K562 (cell line): ENCODE data around the gene FAM89B. TPM values are rescaled to one million over a fixed set of nuclear protein-coding genes. Genes with fewer than 3 reads are reported as not detected.

Experiments
- E2F1 ChIP-seq: sonication (generic); formaldehyde crosslinking; IDR thresholded peaks from 2 replicates; pipeline ENCODE4 v1.8.1; 2023; ENCODE audit warnings: mild to moderate bottlenecking, missing genetic modification reagents, moderate library complexity
- E2F6 ChIP-seq, 2 experiments: IDR thresholded peaks; 2 replicates each; pipeline ENCODE4 v1.6.1; 2011; ENCODE audit warnings: borderline replicate concordance in 1 of 2, control low read depth in 1 of 2, low read depth in 1 of 2, low read length in 1 of 2, mild to moderate bottlenecking in 1 of 2, mixed read lengths in 1 of 2, moderate library complexity in 1 of 2; ENCODE audit not compliant: insufficient read depth in 1 of 2, insufficient read length in 1 of 2, poor library complexity in 1 of 2, severe bottlenecking in 1 of 2; ENCODE audit errors: extremely low read depth in 1 of 2
- NR4A1 ChIP-seq, 2 experiments: fragments of 250-450 bp in 1 of 2; fragments of 450-650 bp in 1 of 2; sonication (Bioruptor Pico) in 1 of 2; IDR thresholded peaks; 2 replicates each; pipeline versions ENCODE4 v1.4.0 to v1.6.1; 2016 to 2020; ENCODE audit warnings: mild to moderate bottlenecking in 2 of 2, missing compliant biosample characterization in 1 of 2, missing genetic modification characterization in 1 of 2, moderate library complexity in 1 of 2
- RBM34 ChIP-seq: fragments of 200-400 bp; formaldehyde crosslinking; IDR thresholded peaks from 2 replicates; pipeline ENCODE4 v1.6.1; 2018; ENCODE audit warnings: low read length, borderline replicate concordance; ENCODE audit not compliant: insufficient read depth
- TAF7 ChIP-seq: fragments of 450-650 bp; IDR thresholded peaks from 2 replicates; pipeline ENCODE4 v1.6.1; 2016; ENCODE audit warnings: missing genetic modification characterization, missing compliant biosample characterization
- ZBTB40 ChIP-seq, 2 experiments: fragments of 450-650 bp in 1 of 2; sonication (generic) in 1 of 2; formaldehyde crosslinking in 1 of 2; IDR thresholded peaks; 2 replicates each; pipeline versions ENCODE4 v1.7.1 to v1.9.0; 2016 to 2022; ENCODE audit warnings: inconsistent platforms in 1 of 2, mild to moderate bottlenecking in 1 of 2, missing genetic modification reagents in 1 of 2
- ZNF57 ChIP-seq: fragments of 450-650 bp; formaldehyde crosslinking; IDR thresholded peaks from 2 replicates; pipeline ENCODE4 v1.4.0; 2020; ENCODE audit warnings: mild to moderate bottlenecking, moderate library complexity
- polyA plus RNA-seq, 8 experiments: library from polyadenylated mRNA; depleted of rRNA in 4 of 8; stranded (reverse) in 5 of 8; unstranded in 3 of 8; fragments of >200 nt; fragmentation: Nextera tagmentation in 2 of 8; fragmentation: Illumina TruSeq in 1 of 8; extraction: Ambion mirVana in 2 of 8; extraction: Trizol in 1 of 8; gene quantifications; 2 replicates each; pipeline versions ENCODE4 v1.2.1 to v1.2.3, GENCODE V29; 2011 to 2014; ENCODE audit warnings: inconsistent platforms in 1 of 8, missing spikeins in 1 of 8
- total RNA-seq, 7 experiments: library from RNA; depleted of rRNA in 6 of 7; stranded (reverse); fragments of >200 nt in 6 of 7; fragmentation: Illumina TruSeq in 2 of 7; extraction: Trizol in 2 of 7; gene quantifications; 2 replicates each; pipeline versions ENCODE4 v1.2.1 to v1.2.3, GENCODE V29; 2011 to 2021; ENCODE audit warnings: low replicate concordance in 1 of 7

The FAM89B gene
- total and polyA plus RNA-seq, 9 of the 15 experiments (the other 6 are each of a cell fraction or from before 2014, with no cell fraction given): 0.32 to 27.6 (median 11.9) TPM

- TF ChIP-seq ZBTB40 (IDR thresholded peaks at IDR 0.05) (0 out of 2 replicates have a peak, but pooled peaks have one; percentile 38), ZBTB40 (CRISPR knock-in tag; IDR thresholded peaks at IDR 0.05) (no peak), TAF7 (tag) (0 out of 2 replicates have a peak, but pooled peaks have one; percentile 24), E2F6 (IDR thresholded peaks at IDR 0.05; ENCODE audit: borderline replicate concordance in 1 of 2, extremely low read depth in 1 of 2, insufficient read depth in 1 of 2, insufficient read length in 1 of 2, low read depth in 1 of 2, low read length in 1 of 2, poor library complexity in 1 of 2, severe bottlenecking in 1 of 2) (peak in 1 of 2 experiments; percentile 58), RBM34 (no peak), E2F1 (0 out of 2 replicates have a peak, but pooled peaks have one; percentile 52), ZNF57 (0 out of 2 replicates have a peak, but pooled peaks have one; percentile 62), NR4A1 (CRISPR knock-in tag; IDR thresholded peaks at IDR 0.05) (no peak), NR4A1 (tag; IDR thresholded peaks at IDR 0.05) (no peak)
Observed at GRCh38 chr11:65569164-65569972, 3.0 kb upstream of the FAM89B start (continued).
